Thoracic aorta (tissue), 2 donors: ENCODE data around the gene BOLL. TPM values are rescaled to one million over a fixed set of nuclear protein-coding genes. Genes with fewer than 3 reads are reported as not detected.

Experiments
- ATAC-seq: fragments of 150-250 bp; one replicate; pipeline ENCODE4 v1.8.0; 2017; ENCODE audit warnings: low read depth; ENCODE audit not compliant: insufficient number of reproducible peaks, low FRiP score
- DNase-seq: peaks from one replicate; pipeline ENCODE4 v3.0.0-alpha.2; 2020; ENCODE audit warnings: low spot score
- H3K27ac ChIP-seq, 2 donors: fragments of 200-600 bp; sonication (generic); 1 replicate in 1 of 2; 2 replicates in 1 of 2; pipeline ENCODE4 v1.5.1; 2016; ENCODE audit warnings: mild to moderate bottlenecking in 2 of 2, moderate library complexity in 2 of 2
- H3K27me3 ChIP-seq: fragments of 200-600 bp; sonication (generic); replicated peaks from 2 replicates; pipeline ENCODE4 v1.6.0; 2016; ENCODE audit warnings: mild to moderate bottlenecking; ENCODE audit not compliant: insufficient read depth
- H3K36me3 ChIP-seq: fragments of 200-600 bp; sonication (generic); one replicate; pipeline ENCODE4 v1.5.1; 2016
- H3K4me1 ChIP-seq, 2 donors: fragments of 200-600 bp; sonication (generic); 1 replicate in 1 of 2; 2 replicates in 1 of 2; pipeline versions ENCODE4 v1.5.1 to v1.6.0; 2016; ENCODE audit warnings: low read depth in 2 of 2, mild to moderate bottlenecking in 1 of 2; ENCODE audit not compliant: control insufficient read depth in 1 of 2
- H3K4me3 ChIP-seq: fragments of 200-600 bp; sonication (generic); 2 replicates; pipeline ENCODE4 v1.5.1; 2016; ENCODE audit warnings: mild to moderate bottlenecking
- H3K9me3 ChIP-seq: fragments of 200-600 bp; sonication (generic); 2 replicates; pipeline ENCODE4 v1.5.1; 2016
- total RNA-seq, 2 donors: library from RNA; depleted of rRNA; stranded (reverse); fragments of >200 nt; gene quantifications; one replicate each; pipeline versions ENCODE4 v1.1.0 to v1.2.3, GENCODE V29; 2016
- TF ChIP-seq, protein P1 (sequence below): fragments of 200-600 bp; sonication (generic); IDR thresholded peaks from one replicate; pipeline ENCODE4 v1.5.1; 2019; ENCODE audit warnings: antibody characterized with exemption

BOLL gene
- total RNA-seq, 2 donors from 2014 or later, result not detected

DNA sequence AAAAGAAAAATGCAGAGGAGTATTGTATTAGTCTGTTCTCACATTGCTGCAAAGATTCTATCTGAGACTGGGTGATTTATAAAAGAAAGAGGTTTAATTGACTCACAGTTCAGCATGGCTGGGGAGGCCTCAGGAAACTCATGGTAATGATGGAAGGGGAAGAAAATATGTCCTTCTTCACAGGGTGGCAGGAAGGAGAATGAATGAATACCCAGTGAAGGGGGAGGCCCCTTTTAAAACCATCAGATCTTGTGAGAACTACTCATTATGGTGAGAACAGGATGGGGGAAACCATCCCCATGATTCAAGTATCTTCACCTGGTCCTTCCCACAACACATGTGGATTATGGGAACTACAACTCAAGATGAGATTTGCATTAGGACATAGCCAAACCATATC lies 10.2 kb upstream of the BOLL start:
- H3K9me3 ChIP-seq, result no peaks in the 10 kb centered on the region
- no peaks in the 10 kb centered on the region for H3K36me3 ChIP-seq
- H3K4me1 ChIP-seq, result peaks cover 3 to 5% of the 10 kb centered on the region in 2 donors
- TF ChIP-seq, protein P1, sequence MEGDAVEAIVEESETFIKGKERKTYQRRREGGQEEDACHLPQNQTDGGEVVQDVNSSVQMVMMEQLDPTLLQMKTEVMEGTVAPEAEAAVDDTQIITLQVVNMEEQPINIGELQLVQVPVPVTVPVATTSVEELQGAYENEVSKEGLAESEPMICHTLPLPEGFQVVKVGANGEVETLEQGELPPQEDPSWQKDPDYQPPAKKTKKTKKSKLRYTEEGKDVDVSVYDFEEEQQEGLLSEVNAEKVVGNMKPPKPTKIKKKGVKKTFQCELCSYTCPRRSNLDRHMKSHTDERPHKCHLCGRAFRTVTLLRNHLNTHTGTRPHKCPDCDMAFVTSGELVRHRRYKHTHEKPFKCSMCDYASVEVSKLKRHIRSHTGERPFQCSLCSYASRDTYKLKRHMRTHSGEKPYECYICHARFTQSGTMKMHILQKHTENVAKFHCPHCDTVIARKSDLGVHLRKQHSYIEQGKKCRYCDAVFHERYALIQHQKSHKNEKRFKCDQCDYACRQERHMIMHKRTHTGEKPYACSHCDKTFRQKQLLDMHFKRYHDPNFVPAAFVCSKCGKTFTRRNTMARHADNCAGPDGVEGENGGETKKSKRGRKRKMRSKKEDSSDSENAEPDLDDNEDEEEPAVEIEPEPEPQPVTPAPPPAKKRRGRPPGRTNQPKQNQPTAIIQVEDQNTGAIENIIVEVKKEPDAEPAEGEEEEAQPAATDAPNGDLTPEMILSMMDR, result no peak
- H3K27ac ChIP-seq, result no peak overlapping the region
- no peak for ATAC-seq
- DNase-seq, result no peak
- H3K4me3 ChIP-seq, result no peak overlapping the region
- H3K27me3 ChIP-seq, result no peaks in the 10 kb centered on the region

DNA sequence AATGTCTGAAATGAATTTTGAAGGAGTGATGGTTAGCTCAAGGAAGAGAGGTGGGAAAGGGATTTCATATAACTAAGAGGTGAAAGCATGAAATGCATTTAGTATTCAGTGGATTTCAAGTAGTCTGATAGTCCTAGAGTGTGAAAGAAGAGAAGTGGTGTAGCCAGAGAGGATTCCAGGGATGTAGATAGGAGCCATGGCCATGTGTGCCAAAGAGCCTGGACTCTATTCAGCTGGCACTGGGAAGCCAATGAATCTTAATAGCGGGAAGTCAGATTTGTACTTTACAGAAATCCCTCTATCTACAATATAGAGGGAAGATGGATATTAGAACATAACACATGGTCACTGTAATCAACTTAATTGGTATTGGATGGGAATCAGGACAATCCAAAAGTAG lies 8.3 kb upstream of the BOLL start:
- DNase-seq (no peak), ATAC-seq (no peak)
- H3K27ac ChIP-seq, result no peak overlapping the region
- no peak overlapping the region for H3K4me3 ChIP-seq
- no peaks in the 10 kb centered on the region for H3K27me3 ChIP-seq
- peaks cover 0 to 5% of the 10 kb centered on the region in 2 donors for H3K4me1 ChIP-seq
- no peaks in the 10 kb centered on the region for H3K36me3 ChIP-seq
- TF ChIP-seq, protein P1, result no peak
- no peaks in the 10 kb centered on the region for H3K9me3 ChIP-seq

DNA sequence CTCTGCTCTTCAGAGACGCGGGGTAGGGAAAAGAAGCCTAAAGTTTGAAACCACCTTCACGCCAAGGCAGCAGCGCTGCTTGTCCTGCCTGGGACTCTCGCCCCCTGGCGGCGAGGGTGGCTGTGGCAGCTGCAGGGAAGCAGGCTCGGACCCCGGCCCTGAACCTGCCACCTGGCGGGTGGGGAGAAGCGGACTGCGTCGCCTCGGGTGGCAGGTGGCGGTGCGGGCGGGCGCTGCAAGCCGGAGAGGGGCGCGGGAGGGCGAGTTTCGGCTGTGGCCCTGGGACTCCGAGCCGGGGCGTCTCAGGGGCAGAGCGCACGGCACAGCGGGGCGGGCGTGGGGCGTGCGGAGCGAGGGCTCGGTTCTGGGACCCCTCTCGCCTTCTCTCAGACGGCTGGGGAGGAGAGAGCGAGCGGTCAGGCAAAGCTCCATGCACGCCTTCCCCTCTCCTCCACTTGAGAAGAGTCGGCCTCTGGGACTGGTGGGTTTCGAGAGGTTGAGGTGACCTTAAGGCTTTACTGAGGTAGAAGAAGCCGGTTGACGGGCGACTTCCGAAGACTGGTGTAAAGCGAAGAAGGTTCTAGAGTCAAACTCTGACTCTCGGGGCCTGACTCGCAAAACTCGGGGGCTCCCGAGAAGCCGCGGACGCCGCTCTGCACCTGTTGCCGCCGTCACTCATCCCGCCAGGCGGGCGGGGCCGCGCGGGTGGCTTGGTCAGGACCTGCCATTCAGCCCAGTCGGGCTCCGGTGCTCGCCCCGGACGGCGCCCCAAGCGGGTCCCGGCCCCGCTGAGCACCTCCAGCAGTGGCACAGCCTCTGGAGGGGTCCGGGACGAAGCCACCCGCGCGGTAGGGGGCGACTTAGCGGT lies 1.1 kb upstream of the BOLL start:
- H3K27me3 ChIP-seq, result peaks cover 4% of the 10 kb centered on the region
- ATAC-seq (no peak), DNase-seq (no peak)

DNA sequence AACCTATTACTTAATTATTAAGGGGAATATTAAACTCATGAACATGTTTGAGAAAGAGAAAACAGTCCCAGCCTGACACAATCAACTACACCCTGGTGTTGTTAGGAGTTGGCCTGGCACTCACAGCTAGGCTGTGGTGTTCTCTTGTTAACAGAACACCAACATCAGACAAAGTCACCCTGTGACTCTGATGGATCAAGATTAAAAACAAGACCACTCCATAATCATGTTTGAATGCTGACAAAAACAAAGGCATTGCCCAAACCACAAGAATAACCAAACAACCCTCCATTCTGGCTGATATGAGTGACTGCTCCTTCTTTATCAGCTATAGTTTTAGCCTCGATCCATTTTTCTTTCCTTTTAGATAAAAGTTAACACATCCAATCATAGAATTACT lies 3.0 kb downstream of the BOLL start:
- TF ChIP-seq, protein P1, result no peak
- ATAC-seq (no peak), DNase-seq (no peak)
- Histone ChIP-seq H3K36me3 (no peaks in the 10 kb centered on the region), H3K4me3 (no peak overlapping the region), H3K27ac (no peak overlapping the region), H3K4me1 (peaks cover 0 to 25% of the 10 kb centered on the region in 2 donors), H3K9me3 (no peaks in the 10 kb centered on the region), H3K27me3 (peaks cover 4% of the 10 kb centered on the region)

More for the DNA sequence above, 1.1 kb upstream of the BOLL start:
- Histone ChIP-seq H3K4me3 (peak overlapping the region; percentile 73), H3K9me3 (no peaks in the 10 kb centered on the region), H3K27ac (no peak overlapping the region), H3K4me1 (peaks cover 0 to 4% of the 10 kb centered on the region in 2 donors), H3K36me3 (no peaks in the 10 kb centered on the region)
- TF ChIP-seq, protein P1, result peak; percentile 59

DNA sequence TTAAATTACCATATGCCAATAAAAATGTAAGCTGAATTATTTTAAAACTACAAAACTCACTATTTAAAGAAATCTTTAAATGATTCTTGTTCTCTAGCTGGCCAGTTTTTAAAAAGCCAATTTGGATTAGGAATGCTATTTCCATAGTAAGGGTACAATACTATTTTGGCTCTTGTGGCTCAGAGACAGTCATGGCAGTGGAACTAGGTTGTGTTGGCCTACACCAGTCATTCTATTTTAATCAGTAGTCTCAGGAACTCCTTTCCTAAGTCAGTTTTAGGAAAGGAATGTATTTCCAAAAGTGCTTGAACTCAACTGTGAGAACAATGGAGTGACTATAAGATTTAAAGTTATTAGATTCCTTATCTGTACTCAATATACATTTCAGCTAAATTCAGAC lies 5.9 kb downstream of the BOLL start:
- H3K4me1 ChIP-seq, result peaks cover 0 to 21% of the 10 kb centered on the region in 2 donors
- no peaks in the 10 kb centered on the region for H3K36me3 ChIP-seq
- TF ChIP-seq, protein P1, result no peak
- DNase-seq, result no peak
- peak overlapping the region in 1 of 2 donors; percentile 19 for H3K27ac ChIP-seq
- no peaks in the 10 kb centered on the region for H3K9me3 ChIP-seq
- H3K27me3 ChIP-seq, result no peaks in the 10 kb centered on the region
- H3K4me3 ChIP-seq, result no peak overlapping the region
- ATAC-seq, result no peak
